Stomach (tissue), 4 donors: Measurements from ENCODE around the gene ATRX.
"Not testable (repeated sequence)": the region's sequence is repeated elsewhere in the genome, so short reads cannot be mapped to it uniquely, and the experiment has no call there.

Experiments used
- CTCF ChIP-seq, 7 experiments: fragments of 450-650 bp in 4 of 7; fragments of 200-600 bp in 3 of 7; sonication (generic) in 3 of 7; IDR thresholded peaks; one replicate each; pipeline ENCODE4 v1.5.1; 2016 to 2019; ENCODE audit warnings: antibody characterized with exemption in 7 of 7, control low read depth in 2 of 7, mild to moderate bottlenecking in 1 of 7
- EP300 ChIP-seq: sonication (generic); formaldehyde crosslinking; IDR thresholded peaks from one replicate; pipeline ENCODE4 v1.6.1; 2017; ENCODE audit warnings: antibody characterized with exemption
- POLR2A ChIP-seq, 4 donors: fragments of 450-650 bp; IDR thresholded peaks; one replicate each; pipeline ENCODE4 v1.6.1; 2016; ENCODE audit warnings: antibody characterized with exemption in 4 of 4, control low read depth in 2 of 4, mild to moderate bottlenecking in 1 of 4, moderate library complexity in 1 of 4
- POLR2AphosphoS5 ChIP-seq, 3 donors: sonication (generic); formaldehyde crosslinking; IDR thresholded peaks; one replicate each; pipeline ENCODE4 v1.6.1; 2016; ENCODE audit warnings: antibody characterized with exemption in 3 of 3

GRCh38 chrX:77685683-77686082 is 100.3 kb downstream of the ATRX start:
- TF ChIP-seq POLR2A (IDR thresholded peaks at IDR 0.05); CTCF (IDR thresholded peaks at IDR 0.05); POLR2AphosphoS5 (IDR thresholded peaks at IDR 0.05); EP300: not testable (repeated sequence)
